Mesendoderm (in vitro differentiated cells): ENCODE measurements around the gene MAD1L1.
"Not testable (repeated sequence)": the region's sequence is repeated elsewhere in the genome, so short reads cannot be mapped to it uniquely, and the experiment has no call there.

Experiments used
- DNase-seq: peaks from one replicate; pipeline ENCODE4 v3.0.0; 2013
- H2AK5ac ChIP-seq: 2 replicates; pipeline ENCODE4 v1.6.1; 2013; ENCODE audit warnings: low read length, inconsistent platforms
- H2BK120ac ChIP-seq: 2 replicates; pipeline ENCODE4 v1.6.1; 2013; ENCODE audit warnings: low read depth, mild to moderate bottlenecking, low read length, moderate library complexity, mixed read lengths
- H2BK15ac ChIP-seq: replicated peaks from 2 replicates; pipeline ENCODE4 v1.6.1; 2013; ENCODE audit warnings: low read depth, mild to moderate bottlenecking, moderate library complexity
- H2BK5ac ChIP-seq: 2 replicates; pipeline ENCODE4 v1.6.1; 2013; ENCODE audit warnings: low read length, inconsistent platforms
- H3K18ac ChIP-seq: 2 replicates; pipeline ENCODE4 v1.6.1; 2013; ENCODE audit warnings: mild to moderate bottlenecking, low read length, mixed read lengths
- H3K23ac ChIP-seq: one replicate; pipeline ENCODE4 v1.6.1; 2013; ENCODE audit warnings: low read length
- H3K27ac ChIP-seq: 2 replicates; pipeline ENCODE4 v1.5.1; 2013; ENCODE audit warnings: low read depth, mild to moderate bottlenecking, inconsistent platforms, low read length, moderate library complexity
- H3K27me3 ChIP-seq: 2 replicates; pipeline ENCODE4 v1.6.1; 2013; ENCODE audit warnings: low read length, control low read depth, mild to moderate bottlenecking, inconsistent platforms; ENCODE audit not compliant: insufficient read depth, poor library complexity
- H3K36me3 ChIP-seq: 2 replicates; pipeline ENCODE4 v1.6.1; 2013; ENCODE audit warnings: low read length, inconsistent platforms; ENCODE audit not compliant: control insufficient read depth, insufficient read depth
- H3K4ac ChIP-seq: one replicate; pipeline ENCODE4 v1.6.1; 2013; ENCODE audit warnings: low read depth, mild to moderate bottlenecking, low read length, moderate library complexity
- H3K4me1 ChIP-seq: 2 replicates; pipeline ENCODE4 v1.6.1; 2013; ENCODE audit warnings: low read depth, low read length, inconsistent platforms; ENCODE audit not compliant: control insufficient read depth
- H3K4me2 ChIP-seq: 2 replicates; pipeline ENCODE4 v1.6.1; 2013; ENCODE audit warnings: low read length
- H3K4me3 ChIP-seq: 2 replicates; pipeline ENCODE4 v1.5.1; 2013; ENCODE audit warnings: mild to moderate bottlenecking, low read length
- H3K56ac ChIP-seq: one replicate; pipeline ENCODE4 v1.6.1; 2013; ENCODE audit warnings: low read length
- H3K79me1 ChIP-seq: 2 replicates; pipeline ENCODE4 v1.6.1; 2013; ENCODE audit warnings: low read length, inconsistent platforms
- H3K79me2 ChIP-seq: 2 replicates; pipeline ENCODE4 v1.6.1; 2013; ENCODE audit warnings: mild to moderate bottlenecking, low read length; ENCODE audit not compliant: control insufficient read depth, insufficient read depth
- H3K9ac ChIP-seq: 2 replicates; pipeline ENCODE4 v1.6.1; 2013; ENCODE audit warnings: low read length, inconsistent platforms
- H4K5ac ChIP-seq: one replicate; pipeline ENCODE4 v1.6.1; 2013; ENCODE audit warnings: low read length
- H4K8ac ChIP-seq: one replicate; pipeline ENCODE4 v1.6.1; 2013; ENCODE audit warnings: low read depth, mild to moderate bottlenecking, control low read depth, low read length, moderate library complexity
- WGBS: extraction: QIAGEN DNeasy Blood & Tissue Kit; methylation state at CpG from one replicate; pipeline ENCODE4 v1.1.7; 2013; ENCODE audit warnings: low lambda C conversion rate, missing lambda C conversion rate; ENCODE audit not compliant: insufficient coverage; ENCODE audit errors: extremely low coverage; 5-methylcytosine and 5-hydroxymethylcytosine counted together

The MAD1L1 gene

GRCh38 chr7:1977876-1978441, 254.8 kb downstream of the MAD1L1 start:
- WGBS: no CpG with 5 or more reads among the region's 15 CpGs
- DNase-seq: no peak
- Histone ChIP-seq H3K79me1 (no peaks in the 10 kb centered on the region), H2BK5ac (no peak overlapping the region), H2AK5ac (no peak overlapping the region), H3K4me2 (no peak overlapping the region), H3K4ac (no peak overlapping the region), H3K27ac (no peak overlapping the region), H2BK15ac (no peak overlapping the region), H3K79me2 (no peaks in the 10 kb centered on the region), H3K56ac (no peak overlapping the region), H3K36me3 (no peaks in the 10 kb centered on the region), H4K5ac (no peak overlapping the region), H3K4me3 (no peak overlapping the region), H3K9ac (no peak overlapping the region), H3K18ac (no peak overlapping the region), H3K4me1 (no peaks in the 10 kb centered on the region), H3K27me3 (no peaks in the 10 kb centered on the region), H3K23ac (no peak overlapping the region), H4K8ac (no peak overlapping the region), H2BK120ac (no peak overlapping the region)

- Histone ChIP-seq H2BK120ac (no peak overlapping the region), H3K27me3 (no peaks in the 10 kb centered on the region), H3K27ac (no peak overlapping the region), H2AK5ac (no peak overlapping the region), H3K9ac (no peak overlapping the region), H3K4ac (no peak overlapping the region), H4K5ac (no peak overlapping the region), H3K4me3 (no peak overlapping the region), H3K79me1 (no peaks in the 10 kb centered on the region), H4K8ac (no peak overlapping the region), H3K36me3 (no peaks in the 10 kb centered on the region), H3K4me1 (no peaks in the 10 kb centered on the region), H3K56ac (no peak overlapping the region), H3K23ac (no peak overlapping the region), H3K18ac (no peak overlapping the region), H2BK5ac (no peak overlapping the region), H3K79me2 (no peaks in the 10 kb centered on the region), H2BK15ac (no peak overlapping the region), H3K4me2 (no peak overlapping the region)
- no CpG with 5 or more reads among the region's 44 CpGs for WGBS
- DNase-seq: no peak
Measured at GRCh38 chr7:1977059-1977875, 255.5 kb downstream of the MAD1L1 start.

DNA sequence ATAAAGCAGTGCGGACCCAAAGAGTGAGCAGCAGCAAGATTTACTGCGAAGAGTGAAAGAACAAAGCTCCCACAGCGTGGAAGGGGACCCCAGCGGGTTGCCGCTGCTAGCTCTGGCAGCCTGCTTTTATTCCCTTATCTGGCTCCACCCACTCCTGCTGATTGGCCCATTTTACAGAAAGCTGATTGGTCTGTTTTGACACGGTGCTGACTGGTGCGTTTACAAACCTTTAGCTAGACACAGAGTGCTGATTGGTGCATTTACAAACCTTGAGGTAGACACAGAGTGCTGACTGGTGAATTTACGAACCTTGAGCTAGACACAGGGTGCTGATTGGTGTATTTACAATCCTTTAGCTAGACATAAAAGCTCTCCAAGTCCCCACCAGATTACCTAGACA, 256.2 kb downstream of the MAD1L1 start:
- no CpG with 5 or more reads among the region's 8 CpGs for WGBS
- H3K56ac ChIP-seq, H3K4me1 ChIP-seq, H3K27me3 ChIP-seq, H3K79me2 ChIP-seq, H3K4ac ChIP-seq, H3K18ac ChIP-seq, H3K4me2 ChIP-seq, H3K9ac ChIP-seq, DNase-seq, H2BK15ac ChIP-seq, H2AK5ac ChIP-seq, H2BK120ac ChIP-seq, H4K8ac ChIP-seq, H3K4me3 ChIP-seq, H3K27ac ChIP-seq, H4K5ac ChIP-seq, H3K36me3 ChIP-seq, H3K79me1 ChIP-seq, H3K23ac ChIP-seq, H2BK5ac ChIP-seq: not testable (repeated sequence)

DNA sequence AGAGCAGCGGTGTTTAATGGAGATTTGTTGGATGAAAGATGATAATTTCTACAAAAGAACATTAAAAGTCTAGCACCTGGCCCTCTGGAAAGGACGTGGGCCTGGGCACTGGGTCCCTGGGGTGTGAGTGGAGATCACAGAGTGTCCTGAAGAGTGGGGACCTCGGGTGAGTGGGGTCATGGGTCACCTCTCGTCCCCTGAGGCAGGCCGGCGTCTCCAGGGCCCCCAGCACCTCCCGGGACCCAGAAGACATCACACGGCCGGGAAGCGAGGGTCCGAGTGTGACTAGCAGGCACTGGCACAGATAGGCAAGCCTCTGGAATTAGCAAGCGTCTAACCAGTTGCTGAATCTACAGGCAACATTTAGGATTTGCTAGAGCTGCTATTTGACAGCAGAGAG, 257.2 kb downstream of the MAD1L1 start:
- WGBS: no CpG with 5 or more reads among the region's 12 CpGs
- Histone ChIP-seq H2BK15ac (no peak overlapping the region), H3K27ac (no peak overlapping the region), H4K5ac (no peak overlapping the region), H3K4me2 (no peak overlapping the region), H3K79me1 (no peaks in the 10 kb centered on the region), H3K4me3 (no peak overlapping the region), H3K36me3 (no peaks in the 10 kb centered on the region), H3K79me2 (no peaks in the 10 kb centered on the region), H3K56ac (no peak overlapping the region), H3K4ac (no peak overlapping the region), H3K18ac (no peak overlapping the region), H3K23ac (no peak overlapping the region), H2BK120ac (no peak overlapping the region), H2AK5ac (no peak overlapping the region), H3K9ac (no peak overlapping the region), H4K8ac (no peak overlapping the region), H2BK5ac (no peak overlapping the region), H3K4me1 (no peaks in the 10 kb centered on the region), H3K27me3 (no peaks in the 10 kb centered on the region)
- DNase-seq: no peak

DNA sequence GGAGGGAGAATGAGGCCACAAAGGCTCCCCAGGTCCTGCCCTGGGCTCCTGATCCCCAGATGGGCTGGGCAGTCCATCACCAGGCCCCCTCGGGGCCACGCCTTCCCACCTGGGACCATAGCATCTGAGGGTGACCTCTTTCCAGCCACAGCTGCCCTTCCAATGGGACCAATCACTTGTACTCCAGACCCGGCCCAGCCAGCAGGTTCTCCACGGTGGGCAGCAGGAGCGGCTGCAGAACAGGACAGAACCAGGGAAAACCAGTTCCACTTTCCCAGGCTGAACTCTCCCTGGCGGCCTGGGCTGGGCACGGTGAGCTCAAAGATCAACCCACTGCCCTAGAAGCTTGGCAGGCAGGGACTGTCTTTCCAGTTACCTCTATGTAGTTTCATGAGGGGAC, 257.6 kb downstream of the MAD1L1 start:
- Histone ChIP-seq H3K4ac (no peak overlapping the region), H2BK5ac (no peak overlapping the region), H3K4me1 (no peaks in the 10 kb centered on the region), H3K4me2 (no peak overlapping the region), H3K18ac (no peak overlapping the region), H3K4me3 (no peak overlapping the region), H3K27me3 (no peaks in the 10 kb centered on the region), H2BK15ac (no peak overlapping the region), H3K36me3 (no peaks in the 10 kb centered on the region), H3K79me2 (no peaks in the 10 kb centered on the region), H3K56ac (no peak overlapping the region), H3K9ac (no peak overlapping the region), H3K27ac (no peak overlapping the region), H2BK120ac (no peak overlapping the region), H3K79me1 (no peaks in the 10 kb centered on the region), H2AK5ac (no peak overlapping the region), H4K8ac (no peak overlapping the region), H3K23ac (no peak overlapping the region), H4K5ac (no peak overlapping the region)
- DNase-seq: no peak
- WGBS: no CpG with 5 or more reads among the region's 7 CpGs
